SJSA1 (cell line): ENCODE results near the gene CDC27. TPM values are rescaled to one million over a fixed set of nuclear protein-coding genes. Genes with fewer than 3 reads are reported as not detected.
"Not testable (repeated sequence)": the region's sequence is repeated elsewhere in the genome, so short reads cannot be mapped to it uniquely, and the experiment has no call there.

Source experiments
- DNase-seq, 2 experiments: peaks; one replicate each; pipeline ENCODE4 v3.0.0-alpha.2; 2015 to 2020; ENCODE audit warnings: low spot score in 2 of 2, low read depth in 1 of 2
- H3K27ac ChIP-seq: fragments of 250-450 bp; sonication (Bioruptor Pico); 2 replicates; pipeline ENCODE4 v1.5.1; 2020; ENCODE audit warnings: mild to moderate bottlenecking, moderate library complexity
- H3K27me3 ChIP-seq: fragments of 250-450 bp; sonication (Bioruptor Pico); replicated peaks from 2 replicates; pipeline ENCODE4 v1.5.1; 2020; ENCODE audit warnings: mild to moderate bottlenecking, moderate library complexity
- H3K36me3 ChIP-seq: fragments of 250-450 bp; sonication (Bioruptor Pico); 2 replicates; pipeline ENCODE4 v1.5.1; 2020; ENCODE audit warnings: mild to moderate bottlenecking
- H3K4me1 ChIP-seq: fragments of 250-450 bp; sonication (Bioruptor Pico); replicated peaks from 2 replicates; pipeline ENCODE4 v1.6.1; 2021; ENCODE audit warnings: mild to moderate bottlenecking
- H3K4me3 ChIP-seq: fragments of 250-450 bp; sonication (Bioruptor Pico); 2 replicates; pipeline ENCODE4 v1.5.1; 2020; ENCODE audit warnings: mild to moderate bottlenecking
- H3K9me3 ChIP-seq: fragments of 250-450 bp; sonication (Bioruptor Pico); replicated peaks from 2 replicates; pipeline ENCODE4 v1.5.1; 2020; ENCODE audit warnings: mild to moderate bottlenecking
- total RNA-seq: library from RNA; depleted of rRNA; stranded (reverse); fragments of >200 nt; shearing (Covaris generic); gene quantifications from 2 replicates; pipeline ENCODE4 v1.2.3, GENCODE V29; 2014

Gene CDC27
- total RNA-seq, 1 experiment from 2014 or later, result 198 TPM

GRCh38 chr17:47172696-47173565, 16.2 kb downstream of the CDC27 start:
- H3K27ac ChIP-seq, result no peak overlapping the region
- no peak overlapping the region for H3K4me3 ChIP-seq
- no peaks in the 10 kb centered on the region for H3K27me3 ChIP-seq
- peaks cover 95% of the 10 kb centered on the region for H3K36me3 ChIP-seq
- DNase-seq, result no peak
- no peaks in the 10 kb centered on the region for H3K9me3 ChIP-seq
- no peaks in the 10 kb centered on the region for H3K4me1 ChIP-seq

GRCh38 chr17:47170710-47171109, 18.4 kb downstream of the CDC27 start:
- H3K27ac ChIP-seq, result no peak overlapping the region
- H3K4me3 ChIP-seq, result no peak overlapping the region
- H3K27me3 ChIP-seq, result no peaks in the 10 kb centered on the region
- DNase-seq, result no peak
- no peaks in the 10 kb centered on the region for H3K9me3 ChIP-seq
- H3K4me1 ChIP-seq, result no peaks in the 10 kb centered on the region
- H3K36me3 ChIP-seq, result peaks cover 95% of the 10 kb centered on the region

GRCh38 chr17:47168896-47169295, 20.2 kb downstream of the CDC27 start:
- DNase-seq, H3K27ac ChIP-seq, H3K4me1 ChIP-seq, H3K4me3 ChIP-seq, H3K27me3 ChIP-seq, H3K9me3 ChIP-seq: not testable (repeated sequence)
- H3K36me3 ChIP-seq, result peaks cover 95% of the 10 kb centered on the region

- DNase-seq, H3K4me1 ChIP-seq, H3K9me3 ChIP-seq, H3K4me3 ChIP-seq, H3K27ac ChIP-seq, H3K27me3 ChIP-seq: not testable (repeated sequence)
- peaks cover 99% of the 10 kb centered on the region for H3K36me3 ChIP-seq
Observed at GRCh38 chr17:47166854-47167253, 22.2 kb downstream of the CDC27 start.

- DNase-seq, result no peak
- H3K36me3 ChIP-seq, result peaks cover 99% of the 10 kb centered on the region
- no peaks in the 10 kb centered on the region for H3K9me3 ChIP-seq
- H3K4me1 ChIP-seq, result no peaks in the 10 kb centered on the region
- H3K27ac ChIP-seq, result no peak overlapping the region
- no peak overlapping the region for H3K4me3 ChIP-seq
- H3K27me3 ChIP-seq, result no peaks in the 10 kb centered on the region
Observed at GRCh38 chr17:47165137-47165536, 24.0 kb downstream of the CDC27 start.

- no peaks in the 10 kb centered on the region for H3K4me1 ChIP-seq
- peaks cover 100% of the 10 kb centered on the region for H3K36me3 ChIP-seq
- H3K27me3 ChIP-seq, result no peaks in the 10 kb centered on the region
- H3K4me3 ChIP-seq, result no peak overlapping the region
- no peaks in the 10 kb centered on the region for H3K9me3 ChIP-seq
- H3K27ac ChIP-seq, result no peak overlapping the region
- no peak for DNase-seq
Observed at GRCh38 chr17:47164263-47164662, 24.8 kb downstream of the CDC27 start.

- no peak for DNase-seq
- Histone ChIP-seq H3K4me3 (no peak overlapping the region), H3K9me3 (no peaks in the 10 kb centered on the region), H3K36me3 (peaks cover 100% of the 10 kb centered on the region), H3K4me1 (no peaks in the 10 kb centered on the region), H3K27me3 (no peaks in the 10 kb centered on the region), H3K27ac (no peak overlapping the region)
Observed at GRCh38 chr17:47162013-47162622, 27.0 kb downstream of the CDC27 start.

- H3K4me3 ChIP-seq, result no peak overlapping the region
- H3K27me3 ChIP-seq, result no peaks in the 10 kb centered on the region
- peaks cover 100% of the 10 kb centered on the region for H3K36me3 ChIP-seq
Observed at GRCh38 chr17:47159315-47159714, 29.8 kb downstream of the CDC27 start.

GRCh38 chr17:47145351-47145750, 43.7 kb downstream of the CDC27 start:
- no peaks in the 10 kb centered on the region for H3K4me1 ChIP-seq
- H3K4me3 ChIP-seq, result no peak overlapping the region
- H3K27ac ChIP-seq, result no peak overlapping the region
- no peaks in the 10 kb centered on the region for H3K27me3 ChIP-seq
- H3K36me3 ChIP-seq, result peaks cover 95% of the 10 kb centered on the region
- H3K9me3 ChIP-seq, result no peaks in the 10 kb centered on the region
- DNase-seq, result no peak

More at GRCh38 chr17:47159315-47159714, 29.8 kb downstream of the CDC27 start:
- Histone ChIP-seq H3K9me3 (no peaks in the 10 kb centered on the region), H3K27ac (no peak overlapping the region), H3K4me1 (no peaks in the 10 kb centered on the region)
- DNase-seq, result no peak

- DNase-seq, result no peak
- Histone ChIP-seq H3K36me3 (peaks cover 91% of the 10 kb centered on the region), H3K4me3 (no peak overlapping the region), H3K27ac (no peak overlapping the region), H3K27me3 (no peaks in the 10 kb centered on the region), H3K4me1 (no peaks in the 10 kb centered on the region), H3K9me3 (no peaks in the 10 kb centered on the region)
Observed at GRCh38 chr17:47135235-47135634, 53.9 kb downstream of the CDC27 start.

GRCh38 chr17:47134354-47134753, 54.7 kb downstream of the CDC27 start:
- not testable (repeated sequence) for H3K4me3 ChIP-seq, H3K27me3 ChIP-seq, H3K27ac ChIP-seq, H3K9me3 ChIP-seq, DNase-seq, H3K4me1 ChIP-seq
- peaks cover 91% of the 10 kb centered on the region for H3K36me3 ChIP-seq

GRCh38 chr17:47131761-47132160, 57.3 kb downstream of the CDC27 start:
- H3K27ac ChIP-seq, result no peak overlapping the region
- no peaks in the 10 kb centered on the region for H3K27me3 ChIP-seq
- H3K36me3 ChIP-seq, result peaks cover 91% of the 10 kb centered on the region
- H3K4me1 ChIP-seq, result no peaks in the 10 kb centered on the region
- no peak for DNase-seq
- no peaks in the 10 kb centered on the region for H3K9me3 ChIP-seq
- no peak overlapping the region for H3K4me3 ChIP-seq

- not testable (repeated sequence) for H3K27ac ChIP-seq, H3K4me3 ChIP-seq, H3K27me3 ChIP-seq, H3K9me3 ChIP-seq, DNase-seq, H3K4me1 ChIP-seq
- H3K36me3 ChIP-seq, result peaks cover 94% of the 10 kb centered on the region
Observed at GRCh38 chr17:47126835-47127234, 62.3 kb downstream of the CDC27 start.

- H3K9me3 ChIP-seq, DNase-seq, H3K4me3 ChIP-seq, H3K27me3 ChIP-seq, H3K27ac ChIP-seq: not testable (repeated sequence)
- Histone ChIP-seq H3K36me3 (peaks cover 83% of the 10 kb centered on the region), H3K4me1 (peaks cover 31% of the 10 kb centered on the region)
Observed at GRCh38 chr17:47123262-47123661, 65.8 kb downstream of the CDC27 start.
